ENCODE results near the gene CPB1. TPM values are rescaled to one million over a fixed set of nuclear protein-coding genes. Genes with fewer than 3 reads are reported as not detected.

Gene CPB1
- total RNA-seq, 2 experiments from 2014 or later, result not detected

GRCh38 chr3:148883163-148883562 is 55.6 kb downstream of the CPB1 start:
- CTCF ChIA-PET, result interaction anchor here (1.3 kb wide), 1 partner anchor 9 kb away, joined by 3 read pairs; no protein-coding TSS in a partner anchor
- DNase-seq (no peak), ATAC-seq (no peak)
- Mint-ChIP-seq H3K4me1 (ENCODE audit: low read depth) (no peaks in the 10 kb centered on the region), H3K9me3 (no peaks in the 10 kb centered on the region), H3K36me3 (ENCODE audit: low read depth) (no peaks in the 10 kb centered on the region), H3K4me3 (no peak overlapping the region), H3K27me3 (peaks cover 4% of the 10 kb centered on the region), H3K27ac (no peak overlapping the region)
- intact Hi-C loops (cut with micrococcal nuclease), result no loop called here
- POLR2A ChIA-PET, result no interaction called here
- no peak for TF ChIP-seq CTCF (IDR thresholded peaks at IDR 0.05)

- no peak for DNase-seq
- no peaks in the 10 kb centered on the region for H3K9me3 Mint-ChIP-seq
- no peak overlapping the region for H3K4me3 Mint-ChIP-seq
- intact Hi-C loops (cut with micrococcal nuclease), result no loop called here
- peaks cover 3% of the 10 kb centered on the region for H3K27me3 Mint-ChIP-seq
- ChIA-PET CTCF (no interaction called here), POLR2A (no interaction called here)
- no peak for ATAC-seq
- no peak overlapping the region for H3K27ac Mint-ChIP-seq
- no peaks in the 10 kb centered on the region for H3K36me3 Mint-ChIP-seq (ENCODE audit: low read depth)
- H3K4me1 Mint-ChIP-seq (ENCODE audit: low read depth), result no peaks in the 10 kb centered on the region
- no peak for TF ChIP-seq CTCF (IDR thresholded peaks at IDR 0.05)
Observed at GRCh38 chr3:148884261-148884660, 56.6 kb downstream of the CPB1 start.

GRCh38 chr3:148889828-148890227 is 62.2 kb downstream of the CPB1 start:
- Mint-ChIP-seq H3K9me3 (no peaks in the 10 kb centered on the region), H3K4me3 (no peak overlapping the region), H3K36me3 (ENCODE audit: low read depth) (no peaks in the 10 kb centered on the region), H3K27me3 (peaks cover 4% of the 10 kb centered on the region), H3K4me1 (ENCODE audit: low read depth) (no peaks in the 10 kb centered on the region), H3K27ac (no peak overlapping the region)
- POLR2A ChIA-PET, result no interaction called here
- CTCF ChIA-PET, result interaction anchor here (0.7 kb wide), 1 partner anchor 69 kb away, joined by 3 read pairs; no protein-coding TSS in a partner anchor
- TF ChIP-seq CTCF (IDR thresholded peaks at IDR 0.05), result no peak
- ATAC-seq, result no peak
- intact Hi-C loops (cut with micrococcal nuclease), result no loop called here
- DNase-seq, result no peak

GRCh38 chr3:148896062-148896461 is 68.5 kb downstream of the CPB1 start:
- DNase-seq (no peak), ATAC-seq (no peak)
- Mint-ChIP-seq H3K36me3 (ENCODE audit: low read depth) (no peaks in the 10 kb centered on the region), H3K27ac (no peak overlapping the region), H3K27me3 (peaks cover 11% of the 10 kb centered on the region), H3K4me1 (ENCODE audit: low read depth) (no peaks in the 10 kb centered on the region), H3K9me3 (no peaks in the 10 kb centered on the region), H3K4me3 (no peak overlapping the region)
- POLR2A ChIA-PET, result no interaction called here
- intact Hi-C loops (cut with micrococcal nuclease), result no loop called here
- no peak for TF ChIP-seq CTCF (IDR thresholded peaks at IDR 0.05)
- CTCF ChIA-PET, result interaction anchor here (1.4 kb wide), 1 partner anchor 9 kb away, joined by 3 read pairs; no protein-coding TSS in a partner anchor

GRCh38 chr3:148901987-148902791 is 74.6 kb downstream of the CPB1 start:
- ATAC-seq (no peak), DNase-seq (no peak)
- intact Hi-C loops (cut with micrococcal nuclease), result no loop called here
- no peaks in the 10 kb centered on the region for H3K9me3 Mint-ChIP-seq
- H3K36me3 Mint-ChIP-seq (ENCODE audit: low read depth), result no peaks in the 10 kb centered on the region
- no peaks in the 10 kb centered on the region for H3K4me1 Mint-ChIP-seq (ENCODE audit: low read depth)
- H3K27ac Mint-ChIP-seq, result no peak overlapping the region
- H3K4me3 Mint-ChIP-seq, result no peak overlapping the region
- H3K27me3 Mint-ChIP-seq, result peaks cover 16% of the 10 kb centered on the region
- CTCF ChIA-PET, result no interaction called here
- no peak for TF ChIP-seq CTCF (IDR thresholded peaks at IDR 0.05)
- POLR2A ChIA-PET, result no interaction called here
